WI38 (cell line): ENCODE results near the gene MBOAT2.

Experiments used
- H3K4me3 ChIP-seq: 2 replicates; pipeline ENCODE4 v1.5.1; 2011; ENCODE audit warnings: low read depth, mild to moderate bottlenecking, control low read depth, low read length
- TF ChIP-seq, protein P1 (sequence below): IDR thresholded peaks from 2 replicates; pipeline ENCODE4 v1.5.1; 2012; ENCODE audit warnings: low read depth, mild to moderate bottlenecking, control low read depth, low read length

The MBOAT2 gene

DNA sequence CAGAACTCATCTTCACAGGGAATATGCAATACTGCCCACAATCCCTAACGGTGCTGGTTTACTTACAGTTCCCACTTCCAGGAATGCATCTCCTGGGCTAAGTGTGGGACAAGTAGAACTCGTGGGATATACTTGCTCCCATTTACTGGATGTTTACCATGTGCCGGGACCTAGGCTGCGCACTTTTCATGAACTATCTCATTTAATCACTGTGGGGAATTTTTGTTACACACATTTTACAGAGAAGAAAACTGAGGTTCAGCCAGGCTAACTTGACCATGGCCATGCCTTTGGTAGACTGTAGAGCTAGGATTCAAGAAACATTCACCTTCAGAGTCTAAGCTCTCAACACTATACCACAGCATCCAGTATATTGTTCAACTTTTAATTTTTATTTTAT is 24.4 kb upstream of the MBOAT2 start:
- TF ChIP-seq, protein P1, sequence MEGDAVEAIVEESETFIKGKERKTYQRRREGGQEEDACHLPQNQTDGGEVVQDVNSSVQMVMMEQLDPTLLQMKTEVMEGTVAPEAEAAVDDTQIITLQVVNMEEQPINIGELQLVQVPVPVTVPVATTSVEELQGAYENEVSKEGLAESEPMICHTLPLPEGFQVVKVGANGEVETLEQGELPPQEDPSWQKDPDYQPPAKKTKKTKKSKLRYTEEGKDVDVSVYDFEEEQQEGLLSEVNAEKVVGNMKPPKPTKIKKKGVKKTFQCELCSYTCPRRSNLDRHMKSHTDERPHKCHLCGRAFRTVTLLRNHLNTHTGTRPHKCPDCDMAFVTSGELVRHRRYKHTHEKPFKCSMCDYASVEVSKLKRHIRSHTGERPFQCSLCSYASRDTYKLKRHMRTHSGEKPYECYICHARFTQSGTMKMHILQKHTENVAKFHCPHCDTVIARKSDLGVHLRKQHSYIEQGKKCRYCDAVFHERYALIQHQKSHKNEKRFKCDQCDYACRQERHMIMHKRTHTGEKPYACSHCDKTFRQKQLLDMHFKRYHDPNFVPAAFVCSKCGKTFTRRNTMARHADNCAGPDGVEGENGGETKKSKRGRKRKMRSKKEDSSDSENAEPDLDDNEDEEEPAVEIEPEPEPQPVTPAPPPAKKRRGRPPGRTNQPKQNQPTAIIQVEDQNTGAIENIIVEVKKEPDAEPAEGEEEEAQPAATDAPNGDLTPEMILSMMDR = no peak
- H3K4me3 ChIP-seq = no peak overlapping the region

GRCh38 chr2:9025746-9026145 is 22.3 kb upstream of the MBOAT2 start:
- TF ChIP-seq, protein P1 = no peak
- no peak overlapping the region for H3K4me3 ChIP-seq

- TF ChIP-seq, protein P1 = no peak
Measured at GRCh38 chr2:9024575-9024974, 21.1 kb upstream of the MBOAT2 start.

GRCh38 chr2:9021563-9022211 is 18.2 kb upstream of the MBOAT2 start:
- no peak overlapping the region for H3K4me3 ChIP-seq
- TF ChIP-seq, protein P1 = no peak

More at GRCh38 chr2:9024575-9024974, 21.1 kb upstream of the MBOAT2 start:
- H3K4me3 ChIP-seq = no peak overlapping the region

- TF ChIP-seq, protein P1 = no peak
- H3K4me3 ChIP-seq = no peak overlapping the region
Measured at GRCh38 chr2:9020267-9020666, 16.8 kb upstream of the MBOAT2 start.

DNA sequence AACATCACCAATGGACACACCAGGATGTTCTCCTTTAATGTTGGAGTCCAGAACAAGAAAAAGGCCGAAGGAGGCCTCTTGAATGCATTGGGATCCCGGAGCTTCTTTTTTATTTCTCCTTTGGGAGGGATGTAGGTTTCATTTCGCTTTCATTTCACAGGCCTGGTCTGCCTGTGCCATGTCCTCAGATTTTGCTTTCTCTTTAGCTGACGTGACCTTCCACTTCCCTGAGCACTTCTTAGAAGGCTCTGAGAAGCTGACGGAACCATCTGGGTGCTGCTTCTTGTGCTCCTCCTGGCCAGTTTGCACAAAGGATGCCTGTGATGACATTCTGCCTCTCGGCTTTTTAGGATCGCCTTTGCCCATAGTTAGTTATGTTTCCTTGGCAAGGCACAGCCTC is 15.1 kb upstream of the MBOAT2 start:
- TF ChIP-seq, protein P1 = no peak

DNA sequence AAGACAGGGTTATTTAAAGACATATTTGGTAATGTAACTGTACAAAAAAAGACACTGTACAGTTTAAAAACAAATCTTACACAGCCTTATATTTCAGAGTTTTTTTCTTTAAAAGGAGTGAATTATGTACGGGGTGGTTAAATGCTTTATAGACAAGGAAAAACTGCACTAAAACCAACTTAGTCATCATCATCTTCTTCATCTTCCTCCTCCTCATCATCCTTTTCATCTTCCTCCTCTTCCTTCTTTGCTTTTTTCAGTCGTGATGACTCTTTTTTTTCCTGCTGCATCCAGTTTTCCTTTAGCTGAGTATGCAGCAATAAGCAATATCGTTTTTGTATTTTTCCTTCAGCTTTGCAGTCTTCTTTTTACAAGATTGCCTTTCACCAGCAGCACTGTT is 14.6 kb upstream of the MBOAT2 start:
- no peak overlapping the region for H3K4me3 ChIP-seq
- TF ChIP-seq, protein P1 = no peak

More for the DNA sequence above, 15.1 kb upstream of the MBOAT2 start:
- H3K4me3 ChIP-seq = no peak overlapping the region
